GM12874 (cell line): ENCODE data around the gene LBHD2.

ENCODE experiments used
- TF ChIP-seq, protein P1 (sequence below): IDR thresholded peaks from 2 replicates; pipeline ENCODE4 v1.5.1; 2011; ENCODE audit warnings: low read depth, mild to moderate bottlenecking, control low read depth, low read length, moderate library complexity; ENCODE audit not compliant: insufficient read depth

The LBHD2 gene

DNA sequence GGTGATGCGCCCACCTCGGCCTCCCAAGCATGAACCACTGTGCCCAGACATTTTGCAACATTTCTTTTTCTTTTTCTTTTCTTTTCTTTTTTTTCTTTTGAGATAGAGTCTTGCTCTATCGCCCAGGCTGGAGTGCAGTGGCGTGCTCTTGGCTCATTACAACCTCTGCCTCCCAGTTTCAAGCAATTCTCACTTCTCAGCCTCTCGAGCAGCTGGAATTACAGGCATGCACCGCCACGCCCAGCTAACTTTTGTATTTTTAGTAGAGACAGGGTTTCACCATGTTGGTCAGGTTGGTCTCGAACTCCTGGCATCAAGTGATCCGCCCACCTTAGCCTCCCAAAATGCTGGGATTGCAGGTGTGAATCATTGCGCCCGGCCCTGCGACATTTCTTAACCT is 19.0 kb upstream of the LBHD2 start:
- TF ChIP-seq, protein P1, sequence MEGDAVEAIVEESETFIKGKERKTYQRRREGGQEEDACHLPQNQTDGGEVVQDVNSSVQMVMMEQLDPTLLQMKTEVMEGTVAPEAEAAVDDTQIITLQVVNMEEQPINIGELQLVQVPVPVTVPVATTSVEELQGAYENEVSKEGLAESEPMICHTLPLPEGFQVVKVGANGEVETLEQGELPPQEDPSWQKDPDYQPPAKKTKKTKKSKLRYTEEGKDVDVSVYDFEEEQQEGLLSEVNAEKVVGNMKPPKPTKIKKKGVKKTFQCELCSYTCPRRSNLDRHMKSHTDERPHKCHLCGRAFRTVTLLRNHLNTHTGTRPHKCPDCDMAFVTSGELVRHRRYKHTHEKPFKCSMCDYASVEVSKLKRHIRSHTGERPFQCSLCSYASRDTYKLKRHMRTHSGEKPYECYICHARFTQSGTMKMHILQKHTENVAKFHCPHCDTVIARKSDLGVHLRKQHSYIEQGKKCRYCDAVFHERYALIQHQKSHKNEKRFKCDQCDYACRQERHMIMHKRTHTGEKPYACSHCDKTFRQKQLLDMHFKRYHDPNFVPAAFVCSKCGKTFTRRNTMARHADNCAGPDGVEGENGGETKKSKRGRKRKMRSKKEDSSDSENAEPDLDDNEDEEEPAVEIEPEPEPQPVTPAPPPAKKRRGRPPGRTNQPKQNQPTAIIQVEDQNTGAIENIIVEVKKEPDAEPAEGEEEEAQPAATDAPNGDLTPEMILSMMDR: no peak

GRCh38 chr14:103065861-103066260 is 18.1 kb upstream of the LBHD2 start:
- TF ChIP-seq, protein P1: no peak

DNA sequence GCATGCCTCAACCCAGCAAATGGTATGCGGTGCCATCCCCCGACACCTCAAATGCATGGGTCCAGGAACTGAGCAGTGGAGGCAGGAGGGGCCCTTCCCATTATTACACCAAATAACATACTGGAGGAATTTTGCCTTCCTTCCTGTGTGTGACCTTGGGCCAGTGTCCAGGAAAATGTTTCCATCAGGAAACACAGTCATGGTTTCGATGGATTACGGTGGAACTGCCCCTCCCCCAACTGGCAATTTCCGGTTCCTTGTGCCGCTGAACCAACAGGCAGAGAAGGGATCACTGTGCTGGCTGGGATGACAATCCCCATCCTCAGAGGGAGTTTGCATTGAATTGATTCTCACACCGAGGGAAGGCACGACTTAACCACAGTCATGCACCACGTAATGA is 17.6 kb upstream of the LBHD2 start:
- TF ChIP-seq, protein P1: no peak

- TF ChIP-seq, protein P1: no peak
Observed at GRCh38 chr14:103067231-103067954, 16.6 kb upstream of the LBHD2 start.

DNA sequence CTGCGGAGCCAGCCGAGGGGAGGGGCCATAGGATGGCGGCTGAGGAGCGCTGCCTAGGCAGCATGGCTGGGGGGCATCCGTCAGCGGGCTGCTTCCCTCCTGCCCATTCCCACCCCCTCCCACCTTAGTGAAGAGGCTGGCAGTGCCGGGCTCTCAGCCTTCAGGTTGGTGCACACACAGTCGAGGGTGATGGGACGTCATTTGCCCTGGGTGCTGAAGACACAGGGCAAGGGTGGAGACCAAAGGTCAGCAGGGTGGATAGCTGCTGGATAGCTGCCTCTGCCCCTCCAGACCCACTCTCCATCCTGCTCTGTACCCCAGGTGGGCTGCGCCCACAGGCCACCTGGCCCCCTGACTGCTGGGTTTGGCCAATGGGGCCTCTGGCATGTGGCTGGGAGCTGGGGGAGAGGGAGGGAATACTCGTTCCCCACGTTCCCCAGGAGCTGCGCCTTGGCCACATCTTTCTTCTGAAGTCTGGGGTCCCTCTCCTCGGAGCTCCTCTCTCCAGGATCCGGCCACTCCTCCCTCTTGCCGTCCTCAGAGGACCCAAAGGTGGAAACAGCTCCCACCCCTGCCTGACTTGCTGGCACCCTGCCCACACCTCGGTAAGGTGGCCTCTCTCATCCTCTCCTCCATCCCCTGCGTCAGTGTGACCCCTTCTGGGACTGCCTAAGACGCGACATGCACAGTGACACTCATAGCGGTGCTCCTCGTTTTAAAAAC is 15.5 kb upstream of the LBHD2 start:
- TF ChIP-seq, protein P1: no peak

- TF ChIP-seq, protein P1: no peak
Observed at GRCh38 chr14:103070263-103070885, 13.6 kb upstream of the LBHD2 start.

- TF ChIP-seq, protein P1: no peak
Observed at GRCh38 chr14:103070971-103071542, 13.0 kb upstream of the LBHD2 start.
